ENCODE measurements around the gene PPIH. TPM values are rescaled to one million over a fixed set of nuclear protein-coding genes. Genes with fewer than 3 reads are reported as not detected.

The PPIH gene
- total RNA-seq (2013), result 32.1 TPM
- polyA plus RNA-seq (10 to 100 TPM; 28.1 to 31.0 (median 28.8) TPM), polyA minus RNA-seq (5.3 and 8.1 TPM in 2 replicates), total RNA-seq (2.1 to 9.0 (median 7.6) reads per million in 11 experiments)

- WGBS (ENCODE audit: insufficient coverage), result under 1% methylated on average over 53 of the region's 53 CpGs
- peak; percentile 88 to 93 (median 89) for DNase-seq
Measured at GRCh38 chr1:42657981-42658876, at the start of gene PPIH. TSS of gene PPIH (plus strand) at chr1:42658423. CDS start at chr1:42658447, 24 bp downstream.

GRCh38 chr1:42613803-42614131, 44.5 kb upstream of the PPIH start:
- TF ChIP-seq, protein P1, sequence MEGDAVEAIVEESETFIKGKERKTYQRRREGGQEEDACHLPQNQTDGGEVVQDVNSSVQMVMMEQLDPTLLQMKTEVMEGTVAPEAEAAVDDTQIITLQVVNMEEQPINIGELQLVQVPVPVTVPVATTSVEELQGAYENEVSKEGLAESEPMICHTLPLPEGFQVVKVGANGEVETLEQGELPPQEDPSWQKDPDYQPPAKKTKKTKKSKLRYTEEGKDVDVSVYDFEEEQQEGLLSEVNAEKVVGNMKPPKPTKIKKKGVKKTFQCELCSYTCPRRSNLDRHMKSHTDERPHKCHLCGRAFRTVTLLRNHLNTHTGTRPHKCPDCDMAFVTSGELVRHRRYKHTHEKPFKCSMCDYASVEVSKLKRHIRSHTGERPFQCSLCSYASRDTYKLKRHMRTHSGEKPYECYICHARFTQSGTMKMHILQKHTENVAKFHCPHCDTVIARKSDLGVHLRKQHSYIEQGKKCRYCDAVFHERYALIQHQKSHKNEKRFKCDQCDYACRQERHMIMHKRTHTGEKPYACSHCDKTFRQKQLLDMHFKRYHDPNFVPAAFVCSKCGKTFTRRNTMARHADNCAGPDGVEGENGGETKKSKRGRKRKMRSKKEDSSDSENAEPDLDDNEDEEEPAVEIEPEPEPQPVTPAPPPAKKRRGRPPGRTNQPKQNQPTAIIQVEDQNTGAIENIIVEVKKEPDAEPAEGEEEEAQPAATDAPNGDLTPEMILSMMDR (IDR thresholded peaks at IDR 0.05), result no peak
- Histone ChIP-seq H3K27ac (ENCODE audit: low read depth in 1 of 2, low read length in 2 of 2) (no peak overlapping the region), H3K4me2 (replicated peaks; ENCODE audit: extremely low read depth, low read length, poor library complexity, severe bottlenecking) (no peak overlapping the region), H4K20me1 (ENCODE audit: insufficient read depth, low read length) (no peaks in the 10 kb centered on the region), H3K79me2 (ENCODE audit: insufficient read depth, low read length) (no peaks in the 10 kb centered on the region), H3K27me3 (ENCODE audit: control insufficient read depth in 2 of 2, insufficient read depth in 2 of 2, low read length in 2 of 2) (no peaks in the 10 kb centered on the region), H3K4me1 (ENCODE audit: control insufficient read depth in 1 of 2, insufficient read depth in 2 of 2, low read length in 2 of 2) (no peaks in the 10 kb centered on the region), H3K9me3 (replicated peaks in 1 of 2; ENCODE audit: control insufficient read depth in 1 of 2, insufficient read depth in 1 of 2, low read length in 2 of 2) (no peaks in the 10 kb centered on the region), H3K36me3 (replicated peaks in 1 of 2; ENCODE audit: control insufficient read depth in 1 of 2, insufficient read depth in 2 of 2, low read length in 2 of 2) (no peaks in the 10 kb centered on the region), H3K4me3 (replicated peaks in 1 of 3; ENCODE audit: low read depth in 2 of 3, low read length in 3 of 3) (no peak overlapping the region), H2AFZ (ENCODE audit: insufficient read depth, low read depth, low read length, poor library complexity, severe bottlenecking) (no peak overlapping the region), H3K9ac (ENCODE audit: insufficient read depth, low read length, poor library complexity, severe bottlenecking) (no peak overlapping the region)
- intact Hi-C loops (cut with micrococcal nuclease), result no loop called here
- Mint-ChIP-seq H3K27ac (no peak overlapping the region), H3K36me3 (no peaks in the 10 kb centered on the region), H3K4me3 (no peak overlapping the region), H3K27me3 (ENCODE audit: low read depth in 3 of 3) (peaks cover 0 to 2% (median 2%) of the 10 kb centered on the region in 3 donors), H3K4me1 (no peaks in the 10 kb centered on the region), H3K9me3 (peaks cover 0 to 7% (median 0%) of the 10 kb centered on the region in 7 donors)
- 100% methylated on average over 1 of the region's 4 CpGs for WGBS (ENCODE audit: insufficient coverage)
- DNase-seq, result no peak

More at GRCh38 chr1:42657981-42658876, at the start of gene PPIH:
- Histone ChIP-seq H3K27me3 (ENCODE audit: control insufficient read depth in 2 of 2, insufficient read depth in 2 of 2, low read length in 2 of 2) (no peaks in the 10 kb centered on the region), H3K9me3 (replicated peaks in 1 of 2; ENCODE audit: control insufficient read depth in 1 of 2, insufficient read depth in 1 of 2, low read length in 2 of 2) (no peaks in the 10 kb centered on the region), H3K36me3 (replicated peaks in 1 of 2; ENCODE audit: control insufficient read depth in 1 of 2, insufficient read depth in 2 of 2, low read length in 2 of 2) (peaks cover 20 to 35% of the 10 kb centered on the region in 2 donors), H4K20me1 (ENCODE audit: insufficient read depth, low read length) (no peaks in the 10 kb centered on the region), H3K4me2 (replicated peaks; ENCODE audit: extremely low read depth, low read length, poor library complexity, severe bottlenecking) (peak within 1 kb of the TSS; percentile 77), H3K27ac (ENCODE audit: low read depth in 1 of 2, low read length in 2 of 2) (peak within 1 kb of the TSS; percentile 57 to 82), H3K4me3 (replicated peaks in 1 of 3; ENCODE audit: low read depth in 2 of 3, low read length in 3 of 3) (peak within 1 kb of the TSS; percentile 78 to 89 (median 84)), H3K4me1 (ENCODE audit: control insufficient read depth in 1 of 2, insufficient read depth in 2 of 2, low read length in 2 of 2) (peaks cover 15 to 18% of the 10 kb centered on the region in 2 donors), H2AFZ (ENCODE audit: insufficient read depth, low read depth, low read length, poor library complexity, severe bottlenecking) (peak within 1 kb of the TSS; percentile 95), H3K79me2 (ENCODE audit: insufficient read depth, low read length) (peaks cover 36% of the 10 kb centered on the region), H3K9ac (ENCODE audit: insufficient read depth, low read length, poor library complexity, severe bottlenecking) (peak within 1 kb of the TSS; percentile 75)
- no peaks in the 10 kb centered on the region for H3K9me3 Mint-ChIP-seq
- peak within 1 kb of the TSS; percentile 93 to 98 for H3K4me3 Mint-ChIP-seq
- TF ChIP-seq, protein P1 (IDR thresholded peaks at IDR 0.05), result no peak
- peaks cover 17 to 22% of the 10 kb centered on the region in 2 donors for H3K36me3 Mint-ChIP-seq
- peaks cover 0 to 5% (median 4%) of the 10 kb centered on the region in 3 donors for H3K27me3 Mint-ChIP-seq (ENCODE audit: low read depth in 3 of 3)
- intact Hi-C loops (cut with micrococcal nuclease), result loop anchor here in 1 of 2 donors (2.0 to 10.0 kb wide), 3 partner anchors 27 to 323 kb away; partner anchors contain the start of genes C1orf50, FOXJ3 and P3H1
- H3K4me1 Mint-ChIP-seq, result peaks cover 20% of the 10 kb centered on the region
- H3K27ac Mint-ChIP-seq, result peak within 1 kb of the TSS; percentile 90 to 97 (median 91)

All from CD14-positive monocyte (primary cell).